Uterus (tissue), 2 donors: ENCODE results near the gene TMEM237.

ENCODE experiments used
- POLR2A ChIP-seq, 2 donors: fragments of 450-650 bp; IDR thresholded peaks; one replicate each; pipeline ENCODE4 v1.6.1; 2016; ENCODE audit warnings: antibody characterized with exemption in 2 of 2, mild to moderate bottlenecking in 1 of 2, moderate library complexity in 1 of 2
- TF ChIP-seq, protein P1 (sequence below), 4 experiments: fragments of 200-600 bp in 2 of 4; fragments of 450-650 bp in 2 of 4; sonication (generic) in 2 of 4; IDR thresholded peaks; one replicate each; pipeline ENCODE4 v1.5.1; 2016 to 2019; ENCODE audit warnings: antibody characterized with exemption in 4 of 4, mild to moderate bottlenecking in 2 of 4, moderate library complexity in 1 of 4

- TF ChIP-seq, protein P1, sequence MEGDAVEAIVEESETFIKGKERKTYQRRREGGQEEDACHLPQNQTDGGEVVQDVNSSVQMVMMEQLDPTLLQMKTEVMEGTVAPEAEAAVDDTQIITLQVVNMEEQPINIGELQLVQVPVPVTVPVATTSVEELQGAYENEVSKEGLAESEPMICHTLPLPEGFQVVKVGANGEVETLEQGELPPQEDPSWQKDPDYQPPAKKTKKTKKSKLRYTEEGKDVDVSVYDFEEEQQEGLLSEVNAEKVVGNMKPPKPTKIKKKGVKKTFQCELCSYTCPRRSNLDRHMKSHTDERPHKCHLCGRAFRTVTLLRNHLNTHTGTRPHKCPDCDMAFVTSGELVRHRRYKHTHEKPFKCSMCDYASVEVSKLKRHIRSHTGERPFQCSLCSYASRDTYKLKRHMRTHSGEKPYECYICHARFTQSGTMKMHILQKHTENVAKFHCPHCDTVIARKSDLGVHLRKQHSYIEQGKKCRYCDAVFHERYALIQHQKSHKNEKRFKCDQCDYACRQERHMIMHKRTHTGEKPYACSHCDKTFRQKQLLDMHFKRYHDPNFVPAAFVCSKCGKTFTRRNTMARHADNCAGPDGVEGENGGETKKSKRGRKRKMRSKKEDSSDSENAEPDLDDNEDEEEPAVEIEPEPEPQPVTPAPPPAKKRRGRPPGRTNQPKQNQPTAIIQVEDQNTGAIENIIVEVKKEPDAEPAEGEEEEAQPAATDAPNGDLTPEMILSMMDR (IDR thresholded peaks at IDR 0.05) = no peak
- no peak for TF ChIP-seq POLR2A (IDR thresholded peaks at IDR 0.05)
Observed at GRCh38 chr2:201638326-201638725, 5.0 kb downstream of the TMEM237 start.
